Adrenal gland (tissue), 5 donors: ENCODE measurements around the gene GLIS1.

ENCODE experiments used
- POLR2A ChIP-seq, 2 donors: fragments of 450-650 bp; IDR thresholded peaks; one replicate each; pipeline ENCODE4 v1.6.1; 2017; ENCODE audit warnings: antibody characterized with exemption in 2 of 2, mild to moderate bottlenecking in 2 of 2, moderate library complexity in 1 of 2
- TF ChIP-seq, protein P1 (sequence below), 6 experiments: fragments of 450-650 bp in 4 of 6; fragments of 200-600 bp in 2 of 6; sonication (generic) in 1 of 6; IDR thresholded peaks; 1 replicate in 5 of 6; 2 replicates in 1 of 6; pipeline versions ENCODE4 v1.5.1 to v1.8.0; 2016 to 2021; ENCODE audit warnings: antibody characterized with exemption in 6 of 6, mild to moderate bottlenecking in 2 of 6, moderate library complexity in 1 of 6
- donor health status: DM: no; HTN: no; CAD: no.

DNA sequence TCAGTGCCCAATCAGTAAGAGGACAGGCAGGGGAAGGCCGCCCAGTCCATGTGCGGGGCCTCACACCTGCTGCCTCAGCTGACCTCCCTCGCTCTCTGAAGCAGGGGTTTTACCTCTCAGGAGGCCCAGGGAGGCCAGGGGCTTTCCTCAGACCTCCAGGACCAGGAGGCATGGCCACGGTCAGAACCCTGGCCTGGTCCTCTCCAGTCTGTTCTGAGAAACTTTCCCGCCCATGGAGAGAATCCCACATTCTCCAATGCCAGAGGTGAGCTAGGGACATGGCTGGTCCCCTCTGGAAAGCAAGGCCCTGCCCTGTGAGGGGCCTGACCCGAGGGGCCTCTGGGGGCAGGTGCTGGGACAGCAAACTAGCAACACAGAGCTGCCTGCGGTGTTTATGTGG lies 211.6 kb downstream of the GLIS1 start:
- TF ChIP-seq, protein P1, sequence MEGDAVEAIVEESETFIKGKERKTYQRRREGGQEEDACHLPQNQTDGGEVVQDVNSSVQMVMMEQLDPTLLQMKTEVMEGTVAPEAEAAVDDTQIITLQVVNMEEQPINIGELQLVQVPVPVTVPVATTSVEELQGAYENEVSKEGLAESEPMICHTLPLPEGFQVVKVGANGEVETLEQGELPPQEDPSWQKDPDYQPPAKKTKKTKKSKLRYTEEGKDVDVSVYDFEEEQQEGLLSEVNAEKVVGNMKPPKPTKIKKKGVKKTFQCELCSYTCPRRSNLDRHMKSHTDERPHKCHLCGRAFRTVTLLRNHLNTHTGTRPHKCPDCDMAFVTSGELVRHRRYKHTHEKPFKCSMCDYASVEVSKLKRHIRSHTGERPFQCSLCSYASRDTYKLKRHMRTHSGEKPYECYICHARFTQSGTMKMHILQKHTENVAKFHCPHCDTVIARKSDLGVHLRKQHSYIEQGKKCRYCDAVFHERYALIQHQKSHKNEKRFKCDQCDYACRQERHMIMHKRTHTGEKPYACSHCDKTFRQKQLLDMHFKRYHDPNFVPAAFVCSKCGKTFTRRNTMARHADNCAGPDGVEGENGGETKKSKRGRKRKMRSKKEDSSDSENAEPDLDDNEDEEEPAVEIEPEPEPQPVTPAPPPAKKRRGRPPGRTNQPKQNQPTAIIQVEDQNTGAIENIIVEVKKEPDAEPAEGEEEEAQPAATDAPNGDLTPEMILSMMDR (IDR thresholded peaks at IDR 0.05), result no peak
- TF ChIP-seq POLR2A (IDR thresholded peaks at IDR 0.05), result no peak
